Sigmoid colon (tissue), 4 donors: ENCODE data around the gene MCOLN3.

ENCODE experiments used
- EP300 ChIP-seq, 4 donors: sonication (generic); formaldehyde crosslinking; IDR thresholded peaks; one replicate each; pipeline ENCODE4 v1.6.1; 2017; ENCODE audit warnings: antibody characterized with exemption in 4 of 4
- TF ChIP-seq, protein P1 (sequence below), 4 experiments: fragments of 450-650 bp in 3 of 4; fragments of 200-600 bp in 1 of 4; IDR thresholded peaks; one replicate each; pipeline ENCODE4 v1.5.1; 2016 to 2019; ENCODE audit warnings: antibody characterized with exemption in 4 of 4, mild to moderate bottlenecking in 3 of 4, moderate library complexity in 2 of 4

DNA sequence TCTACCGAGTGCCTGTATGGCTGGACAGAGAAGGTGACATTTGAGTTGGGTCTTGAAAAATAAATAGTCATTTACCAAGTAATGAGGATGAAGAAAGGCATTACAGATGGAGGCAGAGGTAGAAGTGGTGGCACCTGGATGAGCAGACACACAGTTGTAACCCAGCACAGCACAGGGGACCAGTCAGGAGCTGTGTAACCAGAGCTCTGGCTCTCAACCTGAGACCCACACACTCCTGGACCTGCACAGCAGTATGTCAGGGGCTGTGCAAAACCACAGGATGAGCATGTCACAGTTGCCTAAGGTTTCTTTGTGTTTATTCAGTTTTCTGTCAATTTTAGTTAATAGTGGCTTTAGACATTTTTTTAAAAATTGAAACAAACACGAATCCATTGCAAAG is 11.3 kb upstream of the MCOLN3 start:
- TF ChIP-seq, protein P1, sequence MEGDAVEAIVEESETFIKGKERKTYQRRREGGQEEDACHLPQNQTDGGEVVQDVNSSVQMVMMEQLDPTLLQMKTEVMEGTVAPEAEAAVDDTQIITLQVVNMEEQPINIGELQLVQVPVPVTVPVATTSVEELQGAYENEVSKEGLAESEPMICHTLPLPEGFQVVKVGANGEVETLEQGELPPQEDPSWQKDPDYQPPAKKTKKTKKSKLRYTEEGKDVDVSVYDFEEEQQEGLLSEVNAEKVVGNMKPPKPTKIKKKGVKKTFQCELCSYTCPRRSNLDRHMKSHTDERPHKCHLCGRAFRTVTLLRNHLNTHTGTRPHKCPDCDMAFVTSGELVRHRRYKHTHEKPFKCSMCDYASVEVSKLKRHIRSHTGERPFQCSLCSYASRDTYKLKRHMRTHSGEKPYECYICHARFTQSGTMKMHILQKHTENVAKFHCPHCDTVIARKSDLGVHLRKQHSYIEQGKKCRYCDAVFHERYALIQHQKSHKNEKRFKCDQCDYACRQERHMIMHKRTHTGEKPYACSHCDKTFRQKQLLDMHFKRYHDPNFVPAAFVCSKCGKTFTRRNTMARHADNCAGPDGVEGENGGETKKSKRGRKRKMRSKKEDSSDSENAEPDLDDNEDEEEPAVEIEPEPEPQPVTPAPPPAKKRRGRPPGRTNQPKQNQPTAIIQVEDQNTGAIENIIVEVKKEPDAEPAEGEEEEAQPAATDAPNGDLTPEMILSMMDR (IDR thresholded peaks at IDR 0.05) = no peak
- TF ChIP-seq EP300 (IDR thresholded peaks at IDR 0.05) = no peak
